ENCODE results near the gene ZC3H6.

DNA sequence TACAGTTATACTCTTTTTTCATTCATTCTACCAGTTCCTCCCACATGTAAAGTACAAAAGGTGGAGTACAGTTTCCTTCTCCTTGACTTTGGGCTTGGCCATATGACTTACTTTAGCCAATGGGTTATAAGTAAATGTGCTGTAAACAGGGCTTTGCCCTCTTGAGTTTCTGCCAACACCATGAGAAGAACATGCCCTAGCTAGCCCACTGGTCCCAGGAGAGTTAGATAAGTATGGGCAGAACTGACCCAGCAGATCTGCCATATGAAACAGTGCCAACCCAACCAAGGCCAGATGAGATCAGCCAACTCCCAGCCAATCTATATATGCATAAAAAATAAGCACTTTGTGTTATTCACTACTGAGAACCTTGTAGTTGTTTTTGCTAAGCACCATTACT, 46.0 kb upstream of the ZC3H6 start:
- TF ChIP-seq CTCF (IDR thresholded peaks at IDR 0.05; ENCODE audit: low read depth, low read length) (no peak), POLR2A (IDR thresholded peaks at IDR 0.05; ENCODE audit: extremely low read depth, insufficient read length) (no peak), MAX (IDR thresholded peaks at IDR 0.05; ENCODE audit: low read depth, low read length) (no peak), MYC (IDR thresholded peaks at IDR 0.05; ENCODE audit: low read depth, low read length) (no peak)
